Dedifferentiated amniotic fluid mesenchymal stem cell (primary cell): Measurements from ENCODE around the gene CYP4F8.
"Not testable (repeated sequence)": the region's sequence is repeated elsewhere in the genome, so short reads cannot be mapped to it uniquely, and the experiment has no call there.

Experiments used
- DNase-seq: peaks from one replicate; pipeline ENCODE4 v3.0.0-alpha.2; 2016; ENCODE audit errors: extremely low spot score

The CYP4F8 gene, protein sequence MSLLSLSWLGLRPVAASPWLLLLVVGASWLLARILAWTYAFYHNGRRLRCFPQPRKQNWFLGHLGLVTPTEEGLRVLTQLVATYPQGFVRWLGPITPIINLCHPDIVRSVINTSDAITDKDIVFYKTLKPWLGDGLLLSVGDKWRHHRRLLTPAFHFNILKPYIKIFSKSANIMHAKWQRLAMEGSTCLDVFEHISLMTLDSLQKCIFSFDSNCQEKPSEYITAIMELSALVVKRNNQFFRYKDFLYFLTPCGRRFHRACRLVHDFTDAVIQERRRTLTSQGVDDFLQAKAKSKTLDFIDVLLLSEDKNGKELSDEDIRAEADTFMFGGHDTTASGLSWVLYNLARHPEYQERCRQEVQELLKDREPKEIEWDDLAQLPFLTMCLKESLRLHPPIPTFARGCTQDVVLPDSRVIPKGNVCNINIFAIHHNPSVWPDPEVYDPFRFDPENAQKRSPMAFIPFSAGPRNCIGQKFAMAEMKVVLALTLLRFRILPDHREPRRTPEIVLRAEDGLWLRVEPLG

DNA sequence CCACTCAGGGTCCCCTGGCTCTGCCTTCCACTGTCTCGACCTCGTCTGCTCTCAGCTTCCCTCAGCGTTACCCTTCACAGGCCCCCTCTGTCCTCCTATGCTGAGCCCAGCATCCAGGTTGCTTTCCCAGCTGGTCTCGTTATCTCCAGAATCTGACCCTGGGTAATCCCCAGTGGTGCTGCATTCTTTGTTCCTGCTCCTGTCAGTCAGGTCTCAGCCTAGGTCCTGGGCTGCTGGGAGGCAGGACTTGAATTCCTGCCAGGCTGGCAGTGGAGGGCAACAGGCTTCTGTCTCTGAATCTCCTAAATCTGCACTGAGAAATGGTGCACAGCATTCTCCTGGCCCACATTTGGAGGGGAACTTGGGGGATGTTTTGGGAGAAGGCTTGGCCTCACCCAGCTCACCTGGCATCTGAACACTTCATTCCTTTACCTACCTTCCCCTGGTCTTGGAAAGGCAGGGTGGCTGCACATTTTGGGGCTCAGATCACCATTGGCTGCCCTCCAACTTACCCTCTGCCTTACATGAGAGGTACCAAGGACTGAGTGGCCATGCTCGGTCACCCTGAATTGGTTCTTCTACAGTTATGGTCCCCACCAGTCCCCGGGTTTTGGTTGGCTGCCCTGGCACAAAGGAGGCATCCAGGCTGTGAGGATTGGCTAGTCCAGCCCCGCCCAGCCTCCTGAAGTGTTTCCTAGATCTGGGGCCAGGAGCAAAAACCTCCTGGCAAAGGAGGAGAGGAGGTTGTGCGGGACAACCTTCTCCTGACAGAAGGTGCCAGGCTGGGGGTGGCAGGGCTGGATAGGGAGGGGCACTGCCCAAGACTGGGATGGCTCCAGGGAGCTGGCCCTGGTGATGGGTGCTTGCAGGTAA lies at the start of gene CYP4F8:
CYP4F8 (plus strand) TSS at position 712 of the 873 bp plus-strand sequence. CDS start 399 bp downstream, outside the sequence.
- no peak for DNase-seq

- DNase-seq: no peak
Observed at GRCh38 chr19:15570420-15570819, 44.6 kb upstream of the CYP4F8 start.

GRCh38 chr19:15575406-15575805 lies 39.6 kb upstream of the CYP4F8 start:
- no peak for DNase-seq

DNA sequence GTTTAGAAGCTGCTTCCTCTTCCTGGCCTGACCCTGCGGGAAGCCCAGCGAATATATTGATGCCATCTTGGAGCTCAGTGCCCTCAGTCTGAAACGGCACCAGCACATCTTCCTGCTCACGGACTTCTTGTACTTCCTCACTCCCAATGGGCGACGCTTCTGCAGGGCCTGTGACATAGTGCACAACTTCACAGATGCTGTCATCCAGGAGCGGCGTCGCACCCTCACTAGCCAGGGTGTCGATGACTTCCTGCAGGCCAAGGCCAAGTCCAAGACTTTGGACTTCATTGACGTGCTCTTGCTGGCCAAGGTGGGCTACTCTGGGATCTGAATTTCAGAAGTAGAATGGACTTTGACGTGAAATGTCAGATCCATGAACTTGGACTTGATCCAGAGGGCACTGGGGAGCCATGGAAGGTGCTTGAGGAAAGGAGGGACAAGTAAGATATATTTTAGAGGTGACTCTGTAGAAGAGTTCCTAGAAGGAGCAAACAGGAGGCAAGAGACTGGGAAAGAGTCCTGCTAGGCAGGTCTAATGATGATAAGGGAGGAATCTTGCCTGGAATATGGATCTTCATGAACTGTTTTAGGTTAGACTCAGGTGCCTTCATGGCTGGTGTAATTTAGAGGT lies 38.4 kb upstream of the CYP4F8 start:
- DNase-seq: no peak

GRCh38 chr19:15577184-15577771 lies 37.7 kb upstream of the CYP4F8 start:
- no peak for DNase-seq

GRCh38 chr19:15583346-15583745 lies 31.7 kb upstream of the CYP4F8 start:
- no peak for DNase-seq

- DNase-seq: no peak
Observed at GRCh38 chr19:15584095-15584494, 30.9 kb upstream of the CYP4F8 start.

DNA sequence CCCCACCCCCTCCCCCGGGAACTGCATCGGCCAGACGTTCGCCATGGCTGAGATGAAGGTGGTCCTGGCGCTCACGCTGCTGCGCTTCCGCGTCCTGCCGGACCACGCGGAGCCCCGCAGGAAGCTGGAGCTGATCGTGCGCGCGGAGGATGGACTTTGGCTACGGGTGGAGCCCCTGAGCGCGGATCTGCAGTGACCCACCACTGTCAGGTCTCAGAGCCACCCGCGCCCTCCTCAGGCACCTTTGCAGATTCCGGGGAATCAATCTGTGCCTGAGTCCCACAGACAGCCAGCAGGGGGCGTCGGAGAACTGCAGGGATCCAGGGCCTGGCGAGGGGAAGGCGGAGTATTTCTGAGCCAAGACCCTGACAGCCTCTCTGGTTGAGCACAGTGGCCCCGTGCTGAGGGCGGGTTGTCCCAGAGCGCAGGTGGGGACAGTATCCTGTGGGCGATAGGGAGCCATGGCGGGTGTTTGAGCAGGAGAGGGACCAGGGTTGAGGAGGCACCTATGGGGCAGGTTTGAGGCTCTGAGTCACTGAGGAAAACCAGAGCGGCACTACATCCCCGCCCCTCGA lies 30.4 kb upstream of the CYP4F8 start:
- DNase-seq: peak; percentile 15

DNA sequence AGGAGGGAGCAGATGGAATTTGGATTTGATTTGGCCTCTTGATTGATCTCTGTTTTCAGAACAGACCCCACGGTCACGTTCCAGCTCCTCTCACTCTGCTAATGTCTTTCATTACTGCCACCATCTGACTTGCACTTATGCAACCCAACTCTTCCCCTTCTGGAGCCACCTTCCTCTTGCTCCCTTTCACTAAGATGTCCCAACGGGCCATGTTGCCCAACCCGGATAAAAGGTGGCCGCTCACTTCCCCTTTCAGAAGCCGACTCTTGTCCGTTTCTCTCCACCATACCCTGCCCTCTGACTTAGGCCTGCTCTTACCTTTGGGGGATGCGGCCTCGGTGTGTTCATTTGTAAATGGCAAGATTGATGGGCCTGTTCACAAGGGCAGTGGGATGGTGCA lies 27.4 kb upstream of the CYP4F8 start:
- DNase-seq: no peak

DNA sequence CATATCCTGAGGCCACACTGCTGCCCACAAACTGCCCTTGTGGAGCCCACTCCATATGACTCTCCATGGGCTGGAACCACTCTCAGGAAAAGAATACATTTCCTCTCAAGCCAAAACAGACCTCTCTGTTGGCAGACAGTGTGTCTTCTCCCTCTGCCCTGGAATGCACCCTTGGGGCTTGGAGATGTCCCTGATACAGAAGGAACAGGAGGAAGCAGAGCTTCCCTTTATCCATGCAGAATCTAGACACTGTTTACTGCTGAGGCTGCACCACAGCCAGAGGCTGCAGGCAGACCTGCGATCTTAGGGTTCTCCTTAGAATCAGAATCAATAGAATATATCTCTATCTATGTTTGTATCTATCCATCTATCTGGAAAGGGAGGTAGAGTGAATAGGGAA lies 26.8 kb upstream of the CYP4F8 start:
- DNase-seq: no peak

GRCh38 chr19:15589760-15590451 lies 25.1 kb upstream of the CYP4F8 start:
- DNase-seq: no peak

DNA sequence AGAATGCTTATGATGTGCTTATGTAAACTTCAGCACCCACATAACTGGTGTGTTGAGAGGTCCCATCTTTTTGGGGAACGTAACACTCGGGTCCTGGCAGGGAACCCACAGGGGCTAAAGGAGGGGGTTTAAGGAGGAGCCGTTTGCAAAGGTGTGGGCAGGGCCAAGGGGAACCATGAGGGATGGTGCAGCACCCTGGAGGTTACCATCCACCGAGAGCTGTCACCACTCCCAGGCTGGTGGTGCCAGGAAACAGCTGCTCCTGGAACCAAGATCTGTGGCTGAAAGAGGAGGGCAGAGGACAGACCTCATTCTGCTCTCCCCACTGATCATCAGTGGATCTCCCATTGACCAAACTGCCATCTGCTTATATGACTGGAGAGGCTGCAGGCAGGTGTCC lies 23.2 kb upstream of the CYP4F8 start:
- no peak for DNase-seq

- DNase-seq: not testable (repeated sequence)
Observed at GRCh38 chr19:15592506-15592905, 22.5 kb upstream of the CYP4F8 start.

DNA sequence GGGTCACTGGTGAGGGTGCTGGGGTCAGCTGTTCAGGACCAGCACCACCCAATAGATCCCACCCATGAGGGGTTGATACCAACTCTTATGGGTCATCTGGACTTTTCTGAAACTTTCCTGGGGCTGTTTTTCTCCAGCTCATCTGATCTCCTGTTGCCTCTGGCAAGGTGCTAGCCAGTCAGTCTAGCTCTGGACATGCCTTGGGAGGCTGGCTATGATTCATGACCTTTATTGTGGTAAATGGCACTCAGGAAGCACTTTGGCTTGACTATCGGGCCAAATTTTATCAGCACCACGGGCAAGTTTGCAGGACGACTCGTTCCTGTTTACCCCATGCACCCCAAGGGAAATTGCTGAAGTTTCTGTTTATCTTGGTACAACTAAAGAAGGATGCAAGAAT lies 21.3 kb upstream of the CYP4F8 start:
- DNase-seq: not testable (repeated sequence)

- DNase-seq: no peak
Observed at GRCh38 chr19:15595069-15595468, 19.9 kb upstream of the CYP4F8 start.

- DNase-seq: not testable (repeated sequence)
Observed at GRCh38 chr19:15607978-15608925, 6.8 kb upstream of the CYP4F8 start.

DNA sequence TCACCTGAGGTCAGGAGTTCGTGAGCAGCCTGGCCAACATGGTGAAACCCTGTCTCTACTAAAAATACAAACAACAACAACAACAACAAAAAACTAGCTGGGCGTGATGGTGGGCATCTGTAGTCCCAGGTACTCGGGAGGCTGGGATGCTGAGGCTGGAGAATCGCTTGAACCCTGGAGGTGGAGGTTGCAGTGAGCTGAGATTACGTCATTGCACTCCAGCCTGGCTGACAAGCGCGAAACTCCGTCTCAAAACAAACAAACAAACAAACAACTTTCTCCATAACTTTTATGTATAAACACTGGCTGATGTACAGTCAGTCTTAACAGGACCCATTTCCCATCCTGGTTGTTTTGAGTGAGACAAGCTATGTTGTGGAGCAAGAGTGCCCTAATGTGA lies 5.8 kb upstream of the CYP4F8 start:
- DNase-seq: no peak

GRCh38 chr19:15612342-15612741 lies 2.7 kb upstream of the CYP4F8 start:
- no peak for DNase-seq

DNA sequence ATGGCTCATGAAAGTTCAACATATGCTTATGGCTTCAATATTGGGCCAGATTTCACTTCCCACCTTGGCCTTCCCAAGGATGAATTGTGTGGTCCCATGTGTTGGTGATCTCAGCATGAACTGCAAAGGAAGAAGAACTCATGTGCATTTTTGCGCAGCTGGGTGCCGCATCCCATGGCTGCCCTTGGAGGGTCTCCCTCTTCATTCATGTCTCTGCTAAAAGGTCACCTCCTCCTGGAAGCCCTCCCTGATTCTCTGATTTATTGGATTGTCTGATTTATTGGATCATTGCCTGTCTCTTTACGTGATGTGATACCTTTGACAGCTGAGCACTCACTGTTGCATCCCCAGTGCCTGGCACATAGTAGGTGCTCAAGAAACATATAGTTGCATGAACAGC lies 1.7 kb upstream of the CYP4F8 start:
- DNase-seq: no peak

DNA sequence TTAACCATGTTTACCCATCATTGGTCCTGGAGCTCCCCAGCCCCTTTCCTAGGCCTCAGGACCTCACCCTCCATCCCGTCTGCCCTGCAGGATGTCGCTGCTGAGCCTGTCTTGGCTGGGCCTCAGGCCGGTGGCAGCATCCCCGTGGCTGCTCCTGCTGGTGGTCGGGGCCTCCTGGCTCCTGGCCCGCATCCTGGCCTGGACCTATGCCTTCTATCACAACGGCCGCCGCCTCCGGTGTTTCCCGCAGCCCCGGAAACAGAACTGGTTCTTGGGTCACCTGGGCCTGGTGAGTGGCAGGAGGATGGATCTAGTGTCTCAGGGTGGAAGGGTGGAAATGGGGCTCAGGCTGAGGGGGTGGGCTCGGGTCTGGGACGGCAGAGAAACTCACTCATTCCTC lies 508 bp downstream of the CYP4F8 start:
- DNase-seq: no peak
